ENCODE measurements around the gene PHETA1.

DNA sequence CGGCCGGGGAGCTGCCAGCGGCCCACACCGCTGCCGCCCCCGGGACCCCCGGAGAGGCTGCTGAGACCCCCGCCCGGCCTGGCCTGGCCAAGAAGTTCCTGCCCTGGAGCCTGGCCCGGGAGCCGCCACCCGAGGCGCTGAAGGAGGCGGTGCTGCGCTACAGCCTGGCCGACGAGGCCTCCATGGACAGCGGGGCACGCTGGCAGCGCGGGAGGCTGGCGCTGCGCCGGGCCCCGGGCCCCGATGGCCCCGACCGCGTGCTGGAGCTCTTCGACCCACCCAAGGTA, 49.6 kb upstream of the PHETA1 start:
- TF ChIP-seq EZH2 (IDR thresholded peaks at IDR 0.05; ENCODE audit: low read depth, unreplicated experiment) (no peak), POLR2AphosphoS5 (IDR thresholded peaks at IDR 0.05; ENCODE audit: low read depth) (no peak), EZH2phosphoT487 (IDR thresholded peaks at IDR 0.05; ENCODE audit: unreplicated experiment) (no peak)
- TF ChIP-seq, protein P1, sequence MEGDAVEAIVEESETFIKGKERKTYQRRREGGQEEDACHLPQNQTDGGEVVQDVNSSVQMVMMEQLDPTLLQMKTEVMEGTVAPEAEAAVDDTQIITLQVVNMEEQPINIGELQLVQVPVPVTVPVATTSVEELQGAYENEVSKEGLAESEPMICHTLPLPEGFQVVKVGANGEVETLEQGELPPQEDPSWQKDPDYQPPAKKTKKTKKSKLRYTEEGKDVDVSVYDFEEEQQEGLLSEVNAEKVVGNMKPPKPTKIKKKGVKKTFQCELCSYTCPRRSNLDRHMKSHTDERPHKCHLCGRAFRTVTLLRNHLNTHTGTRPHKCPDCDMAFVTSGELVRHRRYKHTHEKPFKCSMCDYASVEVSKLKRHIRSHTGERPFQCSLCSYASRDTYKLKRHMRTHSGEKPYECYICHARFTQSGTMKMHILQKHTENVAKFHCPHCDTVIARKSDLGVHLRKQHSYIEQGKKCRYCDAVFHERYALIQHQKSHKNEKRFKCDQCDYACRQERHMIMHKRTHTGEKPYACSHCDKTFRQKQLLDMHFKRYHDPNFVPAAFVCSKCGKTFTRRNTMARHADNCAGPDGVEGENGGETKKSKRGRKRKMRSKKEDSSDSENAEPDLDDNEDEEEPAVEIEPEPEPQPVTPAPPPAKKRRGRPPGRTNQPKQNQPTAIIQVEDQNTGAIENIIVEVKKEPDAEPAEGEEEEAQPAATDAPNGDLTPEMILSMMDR (conservative IDR thresholded peaks at IDR 0.05; ENCODE audit: low read depth in 2 of 2), result no peak

Measured in GM23338 (cell line).